ENCODE measurements around the gene GNA15. TPM values are rescaled to one million over a fixed set of nuclear protein-coding genes. Genes with fewer than 3 reads are reported as not detected.

The GNA15 gene
- polyA plus RNA-seq, 3 donors: 0.86 to 8.5 (median 6.9) TPM

GRCh38 chr19:3211191-3211590 is 75.4 kb downstream of the GNA15 start:
- H3K27ac ChIP-seq (ENCODE audit: low read depth, low read length): no peak overlapping the region
- WGBS, 3 donors: 44 to 57% (median 51%) methylated on average over 12 of the region's 12 CpGs

- 89 to 94% (median 93%) methylated on average over 7 of the region's 7 CpGs for WGBS, 3 donors
- H3K27ac ChIP-seq (ENCODE audit: low read depth, low read length): no peak overlapping the region
Measured at GRCh38 chr19:3213159-3213558, 77.3 kb downstream of the GNA15 start.

Other genes starting within 250 kb of the GNA15 start
- 1 to 10 TPM; 1.3 to 3.0 (median 2.2) TPM for gene ZNF57, start 235.1 kb upstream of the GNA15 start, polyA plus RNA-seq
- 1 to 10 TPM; 1.1 to 2.1 (median 1.7) TPM for gene ZNF77, start 191.1 kb upstream of the GNA15 start, polyA plus RNA-seq
- 1 to 10 TPM in 2 of 3 donors, under 1 TPM in 1; 0.77 to 2.2 (median 1.8) TPM for gene TLE6, start 158.5 kb upstream of the GNA15 start, polyA plus RNA-seq
- 10 to 100 TPM; 21.1 to 53.6 (median 25.2) TPM for gene TLE2, start 106.8 kb upstream of the GNA15 start, polyA plus RNA-seq
- 100 to 1,000 TPM; 266 to 554 (median 286) TPM for gene TLE5, start 73.5 kb upstream of the GNA15 start, polyA plus RNA-seq
- gene GNA11, start 41.7 kb upstream of the GNA15 start, polyA plus RNA-seq: 10 to 100 TPM; 20.5 to 38.1 (median 36.8) TPM
- 1 to 10 TPM; 1.5 to 8.3 (median 8.2) TPM for gene S1PR4, start 42.7 kb downstream of the GNA15 start, polyA plus RNA-seq
- gene NCLN, start 49.9 kb downstream of the GNA15 start, polyA plus RNA-seq: 10 to 100 TPM; 26.3 to 51.8 (median 37.5) TPM
- under 1 TPM; 0.01 to 0.63 (median 0.56) TPM for gene CELF5, start 88.6 kb downstream of the GNA15 start, polyA plus RNA-seq
- gene NFIC, start 230.6 kb downstream of the GNA15 start, polyA plus RNA-seq: 10 to 100 TPM; 57.8 to 87.3 (median 81.7) TPM

Data from adipose tissue (tissue), 3 donors.